GM18873 (cell line): ENCODE measurements around the gene SMAP1.

Experiments used
- ATAC-seq: cut with Tn5 transposase; IDR thresholded peaks from one replicate; pipeline ENCODE4 v1.9.1; 2021; ENCODE audit warnings: mild to moderate bottlenecking, moderate library complexity, moderate number of reproducible peaks; ENCODE audit not compliant: unreplicated experiment, low FRiP score

Gene SMAP1

GRCh38 chr6:70676821-70677220 lies 9.1 kb downstream of the SMAP1 start:
- no peak for ATAC-seq

- no peak for ATAC-seq
These were observed 12.7 kb downstream of the SMAP1 start for GRCh38 chr6:70680396-70680795.

- ATAC-seq, result no peak
These were observed 17.3 kb downstream of the SMAP1 start for GRCh38 chr6:70684794-70685493.

- no peak for ATAC-seq
These were observed 18.0 kb downstream of the SMAP1 start for GRCh38 chr6:70685494-70686180.

GRCh38 chr6:70686548-70687133 lies 19.0 kb downstream of the SMAP1 start:
- ATAC-seq, result no peak

DNA sequence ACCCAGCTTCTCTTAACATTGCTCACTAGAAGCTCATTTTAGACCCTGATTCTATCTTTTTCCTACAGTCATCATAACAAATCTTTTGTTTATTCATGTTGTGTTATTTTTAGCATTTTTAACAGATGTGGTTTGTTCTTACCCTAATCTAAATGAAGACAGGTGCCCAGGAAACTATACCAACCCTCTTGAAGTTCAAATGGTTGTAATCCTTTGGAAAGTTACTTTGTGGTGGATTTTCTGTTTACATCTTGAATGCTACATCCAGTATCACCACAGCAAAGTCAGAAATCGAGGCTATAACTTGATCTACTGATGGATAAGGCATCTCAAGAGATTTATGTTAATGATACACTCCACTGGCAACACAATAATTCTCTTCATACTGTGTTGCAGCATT lies 26.2 kb downstream of the SMAP1 start:
- ATAC-seq, result no peak

DNA sequence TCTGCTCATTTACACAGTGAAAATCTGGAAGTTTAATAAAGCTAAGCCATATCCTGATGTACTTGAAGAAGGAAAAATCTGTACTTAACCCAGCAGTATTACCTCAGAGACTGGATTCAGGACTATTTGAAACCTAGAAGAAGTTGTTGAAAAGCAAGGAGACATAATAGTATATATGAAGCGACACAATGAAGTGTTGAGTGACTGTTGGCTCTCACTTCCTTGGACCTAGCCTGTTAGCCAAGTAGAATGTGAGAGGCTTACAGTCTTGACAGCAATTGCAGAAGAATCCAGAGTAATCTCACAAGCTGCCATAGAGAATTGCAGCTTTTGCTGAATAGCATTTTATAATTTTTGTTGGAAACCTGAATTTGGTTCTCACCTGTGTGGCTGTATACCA lies 26.7 kb downstream of the SMAP1 start:
- no peak for ATAC-seq

DNA sequence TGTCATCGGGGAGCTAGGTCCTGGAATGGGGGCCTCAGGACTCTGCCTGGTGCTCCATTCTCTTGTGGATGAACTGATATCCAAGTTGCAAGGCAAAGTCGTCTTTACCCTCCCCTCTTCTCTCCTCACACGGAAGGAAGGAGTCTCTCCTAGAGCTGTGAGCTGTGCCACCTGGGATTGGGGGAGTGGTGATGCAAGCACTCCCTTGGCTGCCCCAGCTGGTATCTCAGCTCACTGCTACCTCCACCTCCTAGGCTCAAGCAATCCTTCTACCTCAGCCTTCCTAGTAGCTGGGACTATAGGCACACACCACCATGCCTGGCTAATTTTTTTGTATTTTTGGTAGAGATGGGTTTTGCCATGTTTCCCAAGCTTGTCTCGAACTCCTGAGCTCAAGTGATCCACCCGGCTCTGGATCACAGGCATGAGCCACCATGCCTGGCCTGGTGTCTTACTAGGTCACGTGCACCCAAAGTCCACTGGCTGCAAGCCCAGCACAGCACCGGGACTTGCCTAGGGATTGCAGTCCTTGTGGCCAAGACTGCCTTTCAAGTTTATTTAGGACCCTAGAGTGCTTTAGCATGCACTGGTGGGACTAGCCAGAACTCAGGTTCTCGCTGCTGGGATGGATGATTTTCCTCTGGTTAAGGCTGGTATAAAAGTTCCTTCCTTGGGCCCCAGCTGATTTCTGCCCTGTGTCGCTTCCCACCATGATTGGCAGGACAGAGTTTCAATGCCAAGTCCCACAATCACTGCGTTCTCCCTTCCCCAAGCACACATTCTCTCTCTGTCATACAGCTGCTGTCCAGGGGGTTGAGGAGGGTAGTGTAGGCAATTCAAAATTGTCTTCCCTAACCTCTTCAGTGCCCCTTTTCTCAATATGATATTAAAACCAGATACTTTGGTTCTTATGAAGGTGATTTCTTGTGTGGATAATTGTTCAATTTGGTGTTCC lies 33.5 kb downstream of the SMAP1 start:
- no peak for ATAC-seq

GRCh38 chr6:70705772-70706171 lies 38.1 kb downstream of the SMAP1 start:
- no peak for ATAC-seq

DNA sequence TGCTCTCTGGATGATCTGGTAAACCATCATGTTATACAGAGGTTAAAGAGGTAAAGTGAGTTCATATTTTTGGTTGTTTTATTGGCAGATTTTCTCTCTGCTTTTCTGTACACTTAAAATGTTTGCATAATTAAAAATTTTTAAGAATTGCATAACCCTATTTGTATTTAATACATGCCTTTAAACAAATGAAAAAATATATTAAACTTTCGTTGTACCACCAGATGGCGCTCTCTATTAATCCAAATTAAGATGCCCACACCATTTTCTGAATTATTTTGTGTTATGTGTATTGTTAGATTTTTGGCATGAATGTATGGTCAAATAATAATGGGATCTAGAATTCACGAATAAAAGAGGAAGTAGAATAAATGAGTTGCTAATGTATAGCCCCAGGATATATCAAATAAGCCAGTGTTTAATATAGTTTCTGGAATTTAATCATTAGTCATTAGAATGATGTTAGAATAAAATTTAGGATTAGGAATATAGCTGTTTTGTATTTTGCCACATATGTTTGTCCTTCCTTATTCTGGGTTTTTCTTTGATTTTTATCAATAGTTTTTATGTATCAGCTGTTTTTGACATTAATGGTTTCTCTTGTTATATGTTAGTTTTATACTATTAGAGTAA lies 38.9 kb downstream of the SMAP1 start:
- no peak for ATAC-seq

DNA sequence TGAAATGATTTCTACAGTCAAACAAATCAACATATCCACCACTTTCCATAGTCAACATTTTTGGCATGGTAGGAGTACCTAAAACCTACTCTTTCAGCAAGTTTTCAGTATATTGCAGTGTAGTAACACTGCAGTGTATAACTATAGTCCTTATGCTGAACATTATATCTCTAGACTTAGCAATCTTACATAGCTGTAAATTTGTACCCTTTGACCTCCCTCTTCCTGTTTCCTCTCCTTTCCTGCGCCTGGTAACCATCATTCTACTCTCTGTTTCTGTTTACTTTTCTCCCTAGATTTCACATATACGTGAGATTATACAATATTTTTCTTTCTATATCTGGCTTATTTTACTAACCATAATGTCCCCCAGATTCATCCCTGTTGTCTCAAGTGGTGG lies 40.2 kb downstream of the SMAP1 start:
- ATAC-seq, result no peak

- no peak for ATAC-seq
These were observed 40.8 kb downstream of the SMAP1 start for GRCh38 chr6:70708448-70708847.

DNA sequence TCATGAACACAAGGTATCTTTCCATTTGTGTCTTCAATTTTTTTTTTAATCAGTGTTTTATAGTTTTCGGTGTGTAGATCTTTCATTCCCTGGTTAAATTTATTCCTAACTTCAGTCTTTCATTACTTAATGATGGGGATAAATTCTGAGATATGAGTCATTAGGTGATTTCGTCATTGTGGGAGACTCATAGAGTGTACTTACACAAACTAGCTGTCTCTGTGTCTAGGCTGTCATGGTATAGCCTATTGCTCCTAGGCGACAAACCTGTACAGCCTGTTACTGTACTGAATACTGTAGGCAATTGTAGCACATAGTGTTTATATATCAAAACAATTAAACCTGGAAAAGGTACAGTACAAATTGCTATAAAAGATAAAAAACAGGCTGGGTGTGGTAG lies 42.1 kb downstream of the SMAP1 start:
- ATAC-seq, result no peak

DNA sequence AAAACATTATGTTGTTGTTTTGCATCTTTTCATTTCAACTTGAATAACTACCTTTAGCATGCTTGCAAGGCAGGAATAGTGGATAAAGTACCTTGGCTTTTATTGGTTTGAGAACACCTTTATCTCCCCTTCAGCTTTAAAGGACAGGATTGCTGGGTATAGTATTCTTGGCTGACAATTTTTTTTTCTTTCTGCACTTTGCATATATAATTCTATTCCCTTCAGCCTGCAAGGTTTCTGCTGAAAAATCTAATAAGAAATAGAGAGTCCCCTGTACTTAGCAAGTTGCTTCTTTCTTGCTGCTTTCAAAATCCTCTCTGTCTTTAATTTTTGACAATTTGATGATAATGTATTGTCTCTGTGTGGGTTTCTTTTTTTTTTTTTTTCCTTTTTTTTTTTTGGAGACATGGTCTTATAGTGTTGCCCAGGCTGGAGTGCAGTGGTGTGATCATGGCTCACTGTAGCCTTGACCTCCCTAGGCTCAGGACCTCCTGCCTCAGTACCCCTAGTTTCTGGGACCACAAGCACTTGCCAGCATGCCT lies 47.1 kb downstream of the SMAP1 start:
- ATAC-seq, result no peak

GRCh38 chr6:70717038-70717801 lies 49.5 kb downstream of the SMAP1 start:
- ATAC-seq, result no peak

- no peak for ATAC-seq
These were observed 56.8 kb downstream of the SMAP1 start for GRCh38 chr6:70724524-70724923.

- no peak for ATAC-seq
These were observed 58.2 kb downstream of the SMAP1 start for GRCh38 chr6:70725817-70726415.

GRCh38 chr6:70734381-70734780 lies 66.7 kb downstream of the SMAP1 start:
- ATAC-seq, result no peak

DNA sequence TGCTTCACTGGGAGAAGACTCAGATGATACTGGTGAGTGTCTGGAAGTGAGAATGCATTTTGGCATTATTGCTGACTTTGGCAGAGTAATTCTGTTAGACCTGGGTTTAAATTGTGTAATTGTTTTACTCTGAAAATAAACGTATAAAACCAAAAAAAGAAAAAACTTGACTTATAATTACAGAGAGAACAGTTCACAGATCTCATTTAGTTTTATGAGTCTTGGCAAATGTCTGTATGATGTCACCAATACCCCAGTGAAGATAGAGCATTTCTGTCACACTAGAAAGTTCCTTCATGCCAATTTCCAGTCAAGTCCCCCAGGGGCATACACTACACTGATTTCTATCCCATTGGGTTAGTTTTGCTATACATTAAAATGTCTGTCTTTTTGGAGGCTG lies 67.3 kb downstream of the SMAP1 start:
- ATAC-seq, result no peak
